Left ventricle myocardium inferior (tissue), 1 donor: Measurements from ENCODE around the gene SRCAP. TPM values are rescaled to one million over a fixed set of nuclear protein-coding genes. Genes with fewer than 3 reads are reported as not detected.

ENCODE experiments used
- DNase-seq: peaks from one replicate; pipeline ENCODE4 v3.0.0-alpha.2; 2020
- H3K27ac ChIP-seq: fragments of 200-600 bp; replicated peaks from 2 replicates; pipeline ENCODE4 v1.8.0; 2021
- H3K27me3 ChIP-seq: fragments of 200-600 bp; 2 replicates; pipeline ENCODE4 v1.8.0; 2021; ENCODE audit warnings: low read depth
- H3K36me3 ChIP-seq: fragments of 200-600 bp; 2 replicates; pipeline ENCODE4 v1.8.0; 2021
- H3K4me1 ChIP-seq: fragments of 200-600 bp; 2 replicates; pipeline ENCODE4 v1.8.0; 2021
- H3K4me3 ChIP-seq: fragments of 200-600 bp; 2 replicates; pipeline ENCODE4 v1.8.0; 2021; ENCODE audit warnings: mild to moderate bottlenecking, moderate library complexity
- H3K9me3 ChIP-seq: fragments of 200-600 bp; replicated peaks from 2 replicates; pipeline ENCODE4 v1.8.0; 2021
- CTCF ChIP-seq: fragments of 200-600 bp; IDR thresholded peaks from 2 replicates; pipeline ENCODE4 v1.8.0; 2021; ENCODE audit warnings: antibody characterized with exemption, mild to moderate bottlenecking, borderline replicate concordance
- intact Hi-C: fragments of 100-400 bp; cut with micrococcal nuclease; formaldehyde crosslinking; loops from one replicate; pipeline ENCODE4 v1.11.0; 2022
- total RNA-seq: library from RNA; stranded (reverse); fragmentation: NEBNext Ultra II Directional; extraction: Animal tissue kit (Norgen Biotek cat#: 25700); gene quantifications from one replicate; pipeline ENCODE4 v1.2.1, GENCODE V29; 2021
- donor health status: DM: no; HTN: yes; CAD: no; lungs with severe emphysema.

SRCAP gene
- total RNA-seq, 1 donor from 2014 or later = 42.5 TPM

GRCh38 chr16:30750201-30750600 is 51.2 kb downstream of the SRCAP start:
- intact Hi-C loops = no loop called here
- Histone ChIP-seq H3K9me3 (no peaks in the 10 kb centered on the region), H3K27me3 (no peaks in the 10 kb centered on the region), H3K27ac (no peak overlapping the region), H3K4me3 (no peak overlapping the region), H3K4me1 (peaks cover 18% of the 10 kb centered on the region), H3K36me3 (peaks cover 46% of the 10 kb centered on the region)
- no peak for TF ChIP-seq CTCF
- no peak for DNase-seq

GRCh38 chr16:30750876-30751465 is 52.0 kb downstream of the SRCAP start:
- no peaks in the 10 kb centered on the region for H3K27me3 ChIP-seq
- H3K27ac ChIP-seq = no peak overlapping the region
- DNase-seq = no peak
- H3K4me1 ChIP-seq = peaks cover 18% of the 10 kb centered on the region
- no peaks in the 10 kb centered on the region for H3K9me3 ChIP-seq
- intact Hi-C loops = no loop called here
- H3K4me3 ChIP-seq = no peak overlapping the region
- H3K36me3 ChIP-seq = peaks cover 53% of the 10 kb centered on the region
- TF ChIP-seq CTCF = no peak

- Histone ChIP-seq H3K36me3 (peaks cover 68% of the 10 kb centered on the region), H3K9me3 (no peaks in the 10 kb centered on the region), H3K4me1 (peaks cover 8% of the 10 kb centered on the region), H3K27me3 (no peaks in the 10 kb centered on the region), H3K27ac (no peak overlapping the region), H3K4me3 (no peak overlapping the region)
- TF ChIP-seq CTCF = no peak
- no peak for DNase-seq
- intact Hi-C loops = no loop called here
Measured at GRCh38 chr16:30753596-30753995, 54.6 kb downstream of the SRCAP start.

GRCh38 chr16:30755955-30756780 is 57.2 kb downstream of the SRCAP start:
- H3K36me3 ChIP-seq = peaks cover 62% of the 10 kb centered on the region
- no peaks in the 10 kb centered on the region for H3K9me3 ChIP-seq
- no peak overlapping the region for H3K27ac ChIP-seq
- TF ChIP-seq CTCF = no peak
- H3K4me3 ChIP-seq = no peak overlapping the region
- peaks cover 7% of the 10 kb centered on the region for H3K4me1 ChIP-seq
- no peak for DNase-seq
- no peaks in the 10 kb centered on the region for H3K27me3 ChIP-seq
- intact Hi-C loops = no loop called here

- no peak overlapping the region for H3K4me3 ChIP-seq
- DNase-seq = no peak
- peaks cover 56% of the 10 kb centered on the region for H3K36me3 ChIP-seq
- H3K27ac ChIP-seq = no peak overlapping the region
- H3K4me1 ChIP-seq = peaks cover 12% of the 10 kb centered on the region
- no peaks in the 10 kb centered on the region for H3K27me3 ChIP-seq
- no peak for TF ChIP-seq CTCF
- intact Hi-C loops = no loop called here
- H3K9me3 ChIP-seq = no peaks in the 10 kb centered on the region
Measured at GRCh38 chr16:30756781-30757100, 57.8 kb downstream of the SRCAP start.
